CMK (cell line): ENCODE data around the gene STIMATE.
A peak's percentile ranks its signal among the peaks of the same experiment; 100 is the strongest.

ENCODE experiments used
- DNase-seq: peaks from one replicate; pipeline ENCODE4 v3.0.0-alpha.2; 2010; ENCODE audit warnings: low read depth

Gene STIMATE

DNA sequence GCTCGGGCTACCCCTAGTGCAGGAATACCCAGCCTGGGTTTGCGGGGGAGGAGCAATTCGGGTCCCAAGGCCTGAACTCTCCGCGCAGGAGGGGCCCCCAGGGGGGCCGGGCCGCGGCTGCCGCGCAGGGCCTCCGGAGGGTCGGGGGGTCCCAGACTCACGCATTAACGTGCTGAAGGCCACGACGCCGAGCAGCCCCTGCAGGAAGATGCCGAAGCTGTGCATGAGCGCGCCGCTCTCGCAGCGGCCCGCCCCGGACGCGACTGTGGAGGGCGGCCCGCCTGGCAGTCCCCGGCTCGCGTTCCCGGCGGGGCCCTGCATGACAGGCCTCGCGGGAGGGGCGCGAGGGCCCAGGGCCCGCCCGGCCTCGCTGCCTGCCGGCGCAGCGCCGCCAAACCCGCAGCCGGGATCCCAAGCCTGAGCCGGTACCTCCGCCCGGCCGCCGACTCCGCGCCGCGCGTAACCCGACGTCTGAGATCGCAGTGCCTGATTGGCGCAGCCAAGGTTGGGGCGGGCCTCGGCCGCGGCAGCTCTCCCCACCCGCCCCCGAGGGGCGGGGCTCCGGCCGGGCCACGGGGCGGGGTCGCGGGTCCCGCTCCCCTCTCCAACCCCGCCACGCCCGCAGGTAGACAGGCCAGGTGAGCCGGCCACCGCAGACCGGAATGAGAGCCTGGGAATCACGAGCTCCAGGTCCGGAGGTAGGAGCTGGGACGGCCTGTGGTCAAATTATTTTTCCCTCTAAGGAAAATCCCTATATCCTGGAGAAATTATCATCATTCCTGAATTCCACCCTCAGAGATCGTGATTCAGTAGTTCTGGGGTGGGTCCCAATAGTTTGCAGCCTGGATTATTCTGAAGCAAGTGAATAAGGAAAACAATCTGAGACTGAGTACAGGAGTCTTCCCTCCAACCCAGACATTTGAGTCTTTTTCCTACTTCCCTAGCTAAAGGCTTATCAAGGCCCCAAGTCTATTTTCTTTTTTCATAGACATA, at the start of gene STIMATE:
Gene STIMATE (minus strand): TSS at position 419 of the 993 bp plus-strand sequence. CDS start 98 bp downstream, at position 321.
- DNase-seq, result peak; percentile 58

- DNase-seq, result no peak
Observed at GRCh38 chr3:52939600-52939999, 42.3 kb upstream of the STIMATE start.

DNA sequence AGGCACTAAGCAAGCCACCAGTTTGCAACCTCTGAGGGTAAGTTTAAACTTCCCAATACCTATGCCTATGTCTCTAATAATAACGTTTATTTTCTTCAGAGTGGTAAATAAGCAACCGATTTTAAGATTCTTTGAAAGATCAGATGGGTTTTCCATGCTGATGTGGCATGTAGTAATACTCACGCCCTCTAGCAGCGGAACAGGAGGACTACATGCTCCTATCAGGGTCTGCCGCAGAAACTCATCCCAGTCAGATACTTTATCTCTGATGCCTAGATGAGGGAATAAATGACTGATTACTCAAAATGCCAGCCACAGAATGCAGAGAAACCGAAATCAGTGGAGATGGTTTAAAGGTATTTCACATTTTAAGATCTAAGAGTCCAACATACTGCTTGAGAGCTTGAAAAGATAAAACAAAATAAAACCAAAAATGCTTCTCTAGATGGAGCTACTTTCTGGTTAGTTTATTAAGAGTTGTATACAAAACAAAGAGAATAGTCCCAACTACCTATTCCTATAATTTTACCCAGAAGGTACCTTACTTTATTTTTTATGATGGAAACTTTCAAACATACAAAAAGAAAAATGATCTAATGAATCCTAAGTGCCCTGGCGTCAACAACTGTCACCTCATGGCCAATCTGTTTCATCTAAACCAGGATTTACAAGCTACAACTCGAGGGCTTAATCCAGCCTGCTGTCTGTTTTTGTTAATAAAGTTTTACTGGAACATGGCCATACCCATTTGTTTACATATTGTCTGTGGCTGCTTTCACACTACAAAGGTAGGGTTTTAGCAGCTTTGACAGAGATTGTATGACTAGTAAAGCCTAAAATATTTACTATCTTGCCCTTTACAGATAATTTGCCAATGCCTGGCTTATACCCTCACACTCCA, 37.5 kb upstream of the STIMATE start:
- no peak for DNase-seq

DNA sequence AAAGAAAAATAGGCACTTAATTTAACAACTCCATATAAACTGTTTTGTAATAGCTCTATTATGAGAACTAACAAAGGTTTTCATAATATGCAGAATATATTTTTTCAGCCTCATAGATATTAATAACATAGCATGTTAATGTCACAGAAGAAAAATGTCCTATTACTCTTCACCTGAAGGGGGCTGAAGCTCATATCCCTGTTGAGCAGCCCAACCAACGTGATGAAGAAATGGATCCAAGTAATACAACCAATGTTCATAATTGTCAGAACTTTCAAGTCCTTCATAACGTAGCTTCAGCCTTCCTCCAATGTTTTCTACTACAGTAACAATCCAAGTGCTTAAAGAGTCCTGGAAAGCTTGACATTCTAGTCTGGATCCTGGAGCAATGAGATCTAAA, 34.5 kb upstream of the STIMATE start:
- no peak for DNase-seq

GRCh38 chr3:52931328-52931727, 34.0 kb upstream of the STIMATE start:
- no peak for DNase-seq

DNA sequence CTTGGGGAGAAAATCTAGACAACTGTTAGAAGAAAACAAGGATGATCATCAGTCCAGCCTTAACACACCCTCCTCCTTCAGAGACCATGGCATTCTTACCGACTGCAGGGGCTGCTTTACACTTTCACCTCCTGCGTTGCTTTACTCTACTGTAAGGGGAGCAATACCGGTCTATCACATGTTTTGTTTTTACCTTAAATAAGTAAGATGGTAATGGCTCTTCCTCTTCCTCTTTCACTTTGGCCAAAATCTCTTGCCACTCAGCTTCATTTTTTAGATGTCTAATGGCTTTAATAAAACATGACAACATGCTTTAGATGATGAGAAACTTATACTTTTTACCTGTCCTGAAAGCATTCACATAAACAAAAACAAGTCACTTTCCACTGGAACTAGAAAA, 33.4 kb upstream of the STIMATE start:
- no peak for DNase-seq

GRCh38 chr3:52926554-52926953, 29.2 kb upstream of the STIMATE start:
- DNase-seq, result no peak

GRCh38 chr3:52925405-52926313, 28.3 kb upstream of the STIMATE start:
- DNase-seq, result no peak

DNA sequence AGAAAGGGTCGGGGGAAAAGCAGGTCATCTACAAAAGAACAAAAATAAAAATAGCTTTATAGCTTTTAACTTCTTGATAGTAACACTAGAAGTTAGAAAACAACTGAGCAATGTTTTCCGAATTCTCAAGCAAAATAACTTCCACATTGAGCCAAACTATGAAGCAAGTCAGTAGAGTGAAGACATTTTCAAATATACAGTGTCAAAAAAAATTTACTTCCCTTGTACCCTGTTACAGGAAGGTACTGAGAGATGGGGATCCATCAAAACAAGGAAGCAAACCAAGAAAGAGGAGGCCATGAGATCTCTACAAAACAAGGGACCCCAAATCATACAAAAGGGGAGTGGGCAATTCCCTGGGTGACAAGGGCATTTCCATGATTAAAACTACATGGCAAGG, 26.6 kb upstream of the STIMATE start:
- no peak for DNase-seq

DNA sequence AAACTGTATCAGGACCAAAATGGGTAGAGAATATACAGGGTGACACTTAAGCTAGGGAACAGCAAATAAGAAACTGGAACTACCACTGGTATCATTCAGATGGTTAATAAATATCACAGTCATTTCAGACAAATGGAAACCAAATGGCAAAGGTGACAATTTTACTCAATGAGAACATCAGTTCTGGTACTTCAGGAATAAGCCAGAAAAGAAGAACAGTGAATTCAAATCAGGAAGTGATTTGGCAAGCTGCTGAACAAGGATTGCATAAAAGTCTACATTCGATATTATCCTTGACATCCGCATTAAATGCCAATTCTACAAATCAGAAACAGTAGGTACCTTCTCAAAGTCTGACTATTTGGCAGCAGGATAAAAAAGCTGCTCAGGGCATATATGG, 23.5 kb upstream of the STIMATE start:
- no peak for DNase-seq

- no peak for DNase-seq
Observed at GRCh38 chr3:52917044-52917443, 19.7 kb upstream of the STIMATE start.

GRCh38 chr3:52915294-52915693, 17.9 kb upstream of the STIMATE start:
- no peak for DNase-seq

DNA sequence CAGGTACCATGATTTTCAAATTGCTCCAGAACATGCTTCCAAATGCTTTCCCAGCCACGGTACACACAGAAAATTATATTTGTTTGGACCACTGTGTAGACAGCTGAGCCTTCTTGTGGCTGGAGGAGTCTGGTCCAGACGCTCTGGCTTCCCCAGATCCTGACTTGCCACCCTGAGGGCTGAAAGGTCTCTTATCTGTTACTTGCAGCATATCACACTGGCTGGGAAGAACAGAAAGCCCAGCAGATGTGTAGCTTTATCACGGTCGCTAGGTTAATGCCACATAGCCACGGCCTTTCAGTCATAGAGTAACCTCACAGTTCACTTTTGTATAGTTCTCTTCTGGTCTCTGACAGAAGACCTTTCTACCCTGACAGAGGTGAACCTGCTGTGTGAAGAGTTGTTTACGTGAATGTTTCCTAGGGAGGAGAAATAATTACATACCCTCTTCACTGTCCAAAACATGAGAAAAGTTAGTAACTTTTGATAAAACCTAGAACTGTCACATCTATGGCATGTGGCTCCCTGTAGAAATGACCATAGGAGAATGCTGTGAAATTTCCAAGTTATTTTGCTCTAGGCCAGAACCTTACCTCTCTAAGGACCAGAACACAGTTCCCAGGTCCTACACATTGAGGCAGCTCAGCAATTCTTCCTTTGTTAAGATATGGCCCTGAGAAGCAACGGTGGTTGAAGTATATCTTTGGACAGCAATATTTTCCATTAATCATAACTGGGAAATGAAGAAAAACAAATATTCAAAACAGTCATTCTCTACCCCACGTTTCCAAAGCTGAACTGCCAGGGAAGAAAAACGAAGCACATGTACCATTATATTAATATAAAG, 15.8 kb upstream of the STIMATE start:
- DNase-seq, result peak; percentile 52

DNA sequence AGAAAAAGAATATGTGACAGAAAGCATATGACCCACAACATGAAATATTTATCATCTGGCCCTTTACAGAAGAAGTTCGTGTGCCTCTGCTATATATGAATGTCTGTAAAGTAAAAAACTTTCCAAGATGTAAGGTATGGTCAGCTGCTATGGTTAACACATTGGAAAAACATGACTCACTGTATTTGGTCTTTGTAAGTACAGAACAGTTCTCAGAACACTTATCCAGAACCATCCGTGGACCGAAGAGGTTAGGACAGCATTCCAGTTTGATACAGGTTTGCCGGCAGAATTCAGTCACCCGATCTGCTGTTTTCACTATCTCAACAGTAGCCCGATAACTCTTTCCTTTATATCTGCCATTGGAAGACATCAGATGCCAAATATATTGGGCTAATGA, 13.5 kb upstream of the STIMATE start:
- no peak for DNase-seq

- no peak for DNase-seq
Observed at GRCh38 chr3:52907497-52907896, 10.1 kb upstream of the STIMATE start.

DNA sequence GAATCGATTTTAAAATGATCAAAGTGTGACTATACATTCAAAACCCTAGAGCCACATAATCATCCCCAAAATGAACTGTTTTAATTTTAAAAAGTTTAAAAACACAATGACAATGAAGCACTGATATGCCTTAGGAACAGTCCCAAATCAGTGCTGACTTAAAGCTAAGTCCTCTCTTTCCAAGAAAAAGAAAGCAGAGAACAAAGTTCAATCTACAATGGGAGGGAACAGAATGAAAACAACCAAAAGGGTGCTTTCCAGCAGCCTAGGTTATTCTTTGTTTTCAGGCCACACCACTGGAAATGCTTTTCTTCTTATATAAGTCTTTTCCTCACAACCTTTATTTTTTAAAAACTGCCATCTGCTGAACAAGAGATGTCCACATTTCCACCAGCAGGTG, 7.2 kb upstream of the STIMATE start:
- DNase-seq, result no peak

DNA sequence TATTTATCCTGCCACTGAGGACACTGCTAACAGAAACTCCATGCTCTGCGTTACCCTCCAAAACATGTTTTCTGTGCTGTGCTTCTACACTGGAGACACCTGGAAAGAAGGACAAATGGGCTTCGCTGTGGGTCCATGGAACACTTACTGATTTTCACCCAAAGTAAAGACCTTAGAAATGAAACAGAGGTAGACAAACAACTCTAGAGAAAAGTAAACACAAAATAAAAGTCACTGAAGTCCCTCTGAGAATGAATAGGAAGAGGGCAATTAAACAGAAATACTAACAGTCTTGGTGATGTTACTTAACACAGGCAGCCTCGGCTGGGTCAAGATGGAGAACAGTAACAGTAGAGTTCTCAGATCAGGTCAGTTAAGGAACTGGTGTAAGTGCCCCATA, 6.7 kb upstream of the STIMATE start:
- no peak for DNase-seq

GRCh38 chr3:52896613-52897012, 735 bp downstream of the STIMATE start:
- no peak for DNase-seq

- DNase-seq, result no peak
Observed at GRCh38 chr3:52896151-52896550, 1.2 kb downstream of the STIMATE start.

DNA sequence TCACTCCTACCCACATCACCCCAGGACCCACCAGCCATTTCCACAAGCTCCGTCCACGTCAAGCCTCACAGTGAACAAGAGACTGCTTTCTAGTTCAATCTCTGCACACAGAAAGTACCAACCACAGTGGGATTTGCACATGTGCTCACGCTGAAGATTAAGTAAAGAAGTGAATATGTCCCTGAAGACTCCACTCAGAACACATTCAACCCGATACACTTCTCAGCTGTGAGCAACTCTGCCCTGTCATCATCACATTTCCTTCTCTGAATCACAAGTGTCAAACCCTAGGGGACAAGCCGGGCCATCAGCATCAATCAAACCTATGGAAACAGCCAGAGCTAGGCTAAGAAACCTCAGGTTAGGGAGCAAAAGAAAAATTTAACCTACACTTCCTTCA, 1.9 kb downstream of the STIMATE start:
- DNase-seq, result no peak

DNA sequence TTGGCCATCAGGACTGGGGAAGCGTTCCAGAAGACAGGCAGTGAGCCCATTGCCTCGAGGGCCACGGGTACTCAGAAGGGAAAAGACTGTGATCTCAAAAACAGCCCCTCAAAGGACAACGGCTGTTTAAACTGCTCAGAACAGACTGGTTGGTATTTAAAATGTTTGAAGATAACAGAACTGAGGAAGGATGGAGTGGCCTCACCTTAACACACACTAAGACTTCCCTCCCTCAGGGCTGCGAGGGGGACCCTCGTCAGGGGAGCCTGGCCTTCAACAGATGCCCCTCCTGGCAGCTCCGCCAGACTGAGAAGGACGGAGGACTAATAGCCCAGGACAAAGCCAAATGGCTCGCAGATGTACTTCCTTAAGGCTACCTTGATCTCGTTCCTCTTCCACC, 2.6 kb downstream of the STIMATE start:
- DNase-seq, result no peak
